Measurements from ENCODE around the gene TMEM248.

- TF ChIP-seq POLR2A (IDR thresholded peaks at IDR 0.05; ENCODE audit: low read depth, low read length) (no peak), POLR2AphosphoS5 (IDR thresholded peaks at IDR 0.05; ENCODE audit: low read depth, low read length) (no peak)
These were observed 8.9 kb downstream of the TMEM248 start for GRCh38 chr7:66929935-66930334.
